Fibroblast of pulmonary artery (primary cell): Measurements from ENCODE around the gene FIZ1.

Source experiments
- DNase-seq: peaks from one replicate; pipeline ENCODE4 v3.0.0-alpha.2; 2010; ENCODE audit warnings: low read depth
- H3K4me3 ChIP-seq: replicated peaks from 2 replicates; pipeline ENCODE4 v1.5.1; 2011; ENCODE audit warnings: low read depth, mild to moderate bottlenecking, control low read depth, low read length, moderate library complexity
- CTCF ChIP-seq: IDR thresholded peaks from 2 replicates; pipeline ENCODE4 v1.5.1; 2011; ENCODE audit warnings: mild to moderate bottlenecking, control low read depth, low read length, inconsistent platforms; ENCODE audit errors: missing control alignments

The FIZ1 gene

GRCh38 chr19:55546011-55546410, 53.3 kb downstream of the FIZ1 start:
- no peak for TF ChIP-seq CTCF
- no peak overlapping the region for H3K4me3 ChIP-seq
- DNase-seq: no peak

- no peak within 1 kb of the TSS for H3K4me3 ChIP-seq
- TF ChIP-seq CTCF: no peak
- DNase-seq: no peak
Observed at GRCh38 chr19:55545443-55545842, 53.9 kb downstream of the FIZ1 start, which contains the start of gene SBK3. Gene SBK3 (minus strand): TSS chr19:55545543. CDS start chr19:55545543, 0 bp downstream.

- TF ChIP-seq CTCF: no peak
- DNase-seq: no peak
- H3K4me3 ChIP-seq: no peak overlapping the region
Observed at GRCh38 chr19:55544776-55545439, 54.4 kb downstream of the FIZ1 start.

GRCh38 chr19:55544014-55544413, 55.3 kb downstream of the FIZ1 start:
- DNase-seq: no peak
- no peak overlapping the region for H3K4me3 ChIP-seq
- no peak for TF ChIP-seq CTCF

GRCh38 chr19:55543567-55543966, 55.8 kb downstream of the FIZ1 start:
- H3K4me3 ChIP-seq: no peak overlapping the region
- no peak for TF ChIP-seq CTCF
- no peak for DNase-seq

- DNase-seq: no peak
Observed at GRCh38 chr19:55542292-55542855, 56.9 kb downstream of the FIZ1 start.

More at GRCh38 chr19:55542292-55542855, 56.9 kb downstream of the FIZ1 start:
- TF ChIP-seq CTCF: no peak
- no peak overlapping the region for H3K4me3 ChIP-seq
